Midbrain (tissue), 1 donor: ENCODE results near the gene TBC1D10B.
A peak's percentile ranks its signal among the peaks of the same experiment; 100 is the strongest.
"Not testable (repeated sequence)": the region's sequence is repeated elsewhere in the genome, so short reads cannot be mapped to it uniquely, and the experiment has no call there.

Source experiments
- DNase-seq: peaks from one replicate; lab custom pipeline; 2025; lab: John Stamatoyannopoulos, UW

Gene TBC1D10B

GRCh38 chr16:30397056-30397455 is 26.8 kb upstream of the TBC1D10B start:
- DNase-seq, result no peak

- not testable (repeated sequence) for DNase-seq
These were observed 26.3 kb upstream of the TBC1D10B start for GRCh38 chr16:30396627-30397026.

DNA sequence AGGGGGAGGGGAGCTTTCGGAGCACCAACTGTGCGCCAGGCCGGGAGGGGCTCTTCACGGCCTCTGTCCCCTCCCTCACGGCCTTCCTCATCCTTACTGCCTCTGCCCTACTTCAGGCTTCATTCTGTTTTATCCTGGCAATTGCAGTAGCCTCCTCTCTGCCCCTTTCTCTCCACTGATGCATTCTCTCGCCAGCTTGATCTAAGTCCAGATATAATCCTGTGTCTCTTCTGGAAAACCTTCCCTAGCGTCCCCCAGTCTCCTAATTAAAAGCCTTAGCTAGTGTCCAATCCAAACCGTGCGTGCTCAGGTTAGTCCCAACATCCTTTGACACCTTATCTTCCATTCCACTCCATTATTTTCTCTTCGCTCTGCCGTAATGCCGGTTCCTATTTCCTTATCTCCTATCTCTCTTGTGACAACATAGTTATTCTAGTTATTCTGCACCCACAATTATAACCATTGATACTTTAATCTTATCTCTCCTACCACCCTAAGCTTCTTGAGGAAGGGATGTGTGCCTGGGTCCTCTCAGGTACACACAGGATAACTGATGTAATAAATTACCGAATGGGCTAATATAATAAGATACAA is 25.8 kb upstream of the TBC1D10B start:
- DNase-seq, result peak; percentile 45

DNA sequence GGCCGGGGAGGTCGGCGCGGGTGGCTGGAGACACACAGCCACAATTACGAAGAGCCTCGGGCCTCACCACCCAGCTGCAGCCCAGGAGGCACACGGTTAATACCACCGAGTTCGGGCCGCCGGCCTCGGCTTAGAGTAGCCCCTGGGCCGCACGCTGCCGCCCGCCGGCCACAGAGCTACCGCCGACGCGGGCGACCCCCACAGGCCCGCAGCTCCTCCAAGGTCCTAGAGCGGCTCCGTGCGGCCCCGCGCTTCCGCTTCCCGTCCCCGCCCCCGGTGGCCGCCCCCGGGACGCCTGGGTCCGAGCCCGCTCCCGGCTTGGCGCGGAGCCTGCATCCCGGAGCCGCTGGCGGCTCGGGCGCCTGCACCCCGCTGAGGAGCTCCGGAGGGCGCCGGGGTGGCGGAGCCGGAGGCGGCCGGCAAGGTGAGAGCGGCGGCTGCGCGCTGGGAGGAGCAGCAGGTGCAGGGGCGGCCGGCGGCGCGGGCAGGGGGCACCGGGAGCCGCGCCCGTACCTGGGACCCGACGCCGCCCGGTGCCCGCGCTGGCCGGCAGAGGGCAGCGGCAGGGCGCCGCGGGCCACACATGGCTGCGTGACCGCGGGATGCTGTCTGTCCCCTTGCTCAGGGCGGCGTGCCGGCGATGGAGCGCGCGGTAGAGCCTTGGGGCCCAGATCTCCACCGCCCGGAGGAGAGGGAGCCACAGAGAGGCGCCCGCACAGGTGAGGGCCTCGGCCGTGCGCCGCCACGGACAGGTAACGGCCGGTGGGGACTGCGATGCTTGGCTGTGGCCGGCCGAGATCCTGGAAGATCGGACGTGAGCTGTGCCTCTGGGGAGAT is 25.1 kb upstream of the TBC1D10B start, which contains the start of gene ZNF48:
Gene ZNF48, plus strand, starts transcription at position 266 of the 837 bp plus-strand sequence. Its CDS starts 375 bp downstream, at position 641.
- DNase-seq, result peak; percentile 90

- DNase-seq, result no peak
These were observed 24.4 kb upstream of the TBC1D10B start for GRCh38 chr16:30394592-30395154.

DNA sequence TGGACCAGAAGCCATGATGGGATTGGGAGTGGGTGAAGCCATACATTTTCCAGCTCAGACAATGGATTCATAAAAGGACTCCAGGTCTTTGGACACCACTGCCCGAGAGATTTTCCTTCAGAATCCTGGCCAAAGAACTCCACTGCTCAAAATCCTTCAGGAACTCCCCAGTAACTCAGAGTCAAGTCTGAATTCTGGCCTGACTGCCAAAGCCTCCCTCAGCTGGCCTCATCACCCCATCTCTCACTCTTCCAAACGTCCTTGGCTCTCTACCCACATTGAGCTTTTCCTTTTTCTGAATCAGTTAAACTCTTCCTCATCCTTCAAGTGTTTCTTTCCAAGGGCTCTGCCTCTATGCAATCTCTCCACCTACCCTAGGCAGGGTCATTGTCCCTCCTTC is 13.2 kb upstream of the TBC1D10B start:
- no peak for DNase-seq

GRCh38 chr16:30382111-30382881 is 12.0 kb upstream of the TBC1D10B start, which contains the start of gene SEPTIN1:
Gene SEPTIN1, minus strand, starts transcription at chr16:30382561. Its CDS starts 19 bp downstream, at chr16:30382542.
- no peak for DNase-seq

- DNase-seq, result no peak
These were observed 11.2 kb upstream of the TBC1D10B start for GRCh38 chr16:30381291-30382041.

DNA sequence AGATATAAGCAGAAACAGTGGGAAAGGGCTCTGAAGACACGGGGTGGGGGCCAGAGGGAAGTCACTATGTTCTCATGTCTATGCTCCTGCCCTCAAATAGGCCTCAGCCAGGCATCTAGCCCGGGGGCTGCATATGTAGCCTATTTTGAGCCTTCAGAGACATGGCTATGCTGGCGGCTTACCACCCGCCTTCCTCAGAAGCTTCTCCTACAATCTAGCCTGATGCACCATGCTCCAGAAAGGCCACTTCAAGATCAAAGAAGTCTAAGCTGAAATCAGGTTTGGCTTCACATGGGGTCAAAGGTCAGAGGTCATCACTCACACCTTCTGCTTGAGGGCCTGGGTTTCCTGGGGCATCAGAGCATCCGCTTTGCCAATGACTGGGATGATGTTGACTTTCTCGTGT is 10.5 kb upstream of the TBC1D10B start:
- no peak for DNase-seq

DNA sequence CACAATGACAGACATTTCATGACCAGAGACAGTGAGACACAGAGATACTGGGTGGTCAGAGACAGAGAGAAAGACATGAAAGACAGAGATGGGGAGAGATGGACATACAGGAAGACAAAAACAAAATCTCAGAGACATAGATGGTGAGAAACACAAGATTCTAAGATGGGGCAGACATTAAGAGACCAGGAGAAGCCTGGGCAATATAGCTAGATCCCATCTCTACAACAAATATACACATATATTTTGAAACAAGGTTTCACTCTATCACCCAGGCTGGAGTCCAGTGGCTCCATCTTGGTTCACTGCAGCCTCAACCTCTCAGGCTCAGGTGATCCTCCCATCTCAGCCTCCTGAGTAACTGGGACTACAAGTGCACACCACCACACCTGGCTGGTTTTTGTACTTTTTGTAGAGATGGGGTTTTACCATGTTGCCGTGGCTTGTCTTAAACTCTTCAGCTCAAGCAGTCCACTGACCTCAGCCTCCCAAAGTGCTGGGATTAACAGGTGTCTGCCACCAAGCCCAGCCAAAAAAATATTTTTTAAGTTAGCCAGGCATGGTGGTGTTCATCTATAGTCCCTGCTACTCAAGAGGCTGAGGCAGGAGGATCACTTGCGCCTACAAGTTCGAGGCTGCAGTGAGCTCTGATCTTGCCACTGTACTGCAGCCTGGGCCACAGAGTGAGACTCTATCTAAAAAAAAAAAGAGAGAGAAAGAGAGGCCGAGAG is 9.9 kb upstream of the TBC1D10B start:
- no peak for DNase-seq

GRCh38 chr16:30379158-30379783 is 9.0 kb upstream of the TBC1D10B start:
- DNase-seq, result no peak

DNA sequence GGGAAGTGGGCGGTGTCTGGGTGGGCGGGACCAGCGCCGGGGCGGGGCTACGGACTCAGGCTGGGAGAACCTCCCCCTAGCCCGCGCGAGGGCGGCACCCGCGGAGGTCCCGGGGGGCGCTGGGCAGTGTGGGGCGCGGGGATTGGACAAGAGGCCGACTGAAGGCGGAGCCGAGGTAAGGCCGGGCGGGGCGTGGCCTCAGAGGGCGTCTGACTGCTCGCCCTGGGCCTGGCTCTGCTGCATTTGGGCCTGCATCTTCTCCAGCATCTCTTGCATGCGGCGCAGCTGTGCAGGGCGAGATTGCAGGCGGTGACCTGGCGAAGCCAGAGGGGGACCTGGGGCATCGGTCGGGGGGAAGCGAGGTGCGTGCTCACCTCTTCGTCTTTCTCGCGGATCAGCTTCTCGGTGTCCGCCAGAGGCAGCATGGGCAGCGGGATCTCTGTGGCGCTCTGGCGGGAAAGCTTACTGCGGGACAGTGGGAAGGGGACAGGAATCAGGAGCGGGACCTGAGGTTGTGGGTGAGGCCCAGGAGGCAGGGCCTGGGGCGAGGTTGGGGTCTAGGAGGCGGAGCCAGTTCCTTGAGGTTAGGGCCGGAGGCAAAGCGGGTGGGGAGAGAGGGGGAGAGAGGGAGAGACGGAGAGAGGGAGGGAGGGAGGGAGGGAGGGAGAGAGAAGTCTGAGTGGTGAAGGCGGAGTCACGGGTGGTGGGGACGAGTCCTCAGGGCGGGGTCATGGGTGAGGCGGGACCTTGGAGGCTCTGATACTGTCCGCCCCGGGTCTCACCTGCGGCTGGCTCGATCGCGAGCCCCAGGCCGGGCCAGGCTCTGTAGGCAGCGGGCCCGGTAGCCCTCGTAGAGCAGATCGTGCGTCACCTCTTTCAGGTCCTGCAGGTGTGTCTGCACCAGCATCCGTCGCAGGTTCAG is 8.2 kb upstream of the TBC1D10B start:
- peak; percentile 98 for DNase-seq

DNA sequence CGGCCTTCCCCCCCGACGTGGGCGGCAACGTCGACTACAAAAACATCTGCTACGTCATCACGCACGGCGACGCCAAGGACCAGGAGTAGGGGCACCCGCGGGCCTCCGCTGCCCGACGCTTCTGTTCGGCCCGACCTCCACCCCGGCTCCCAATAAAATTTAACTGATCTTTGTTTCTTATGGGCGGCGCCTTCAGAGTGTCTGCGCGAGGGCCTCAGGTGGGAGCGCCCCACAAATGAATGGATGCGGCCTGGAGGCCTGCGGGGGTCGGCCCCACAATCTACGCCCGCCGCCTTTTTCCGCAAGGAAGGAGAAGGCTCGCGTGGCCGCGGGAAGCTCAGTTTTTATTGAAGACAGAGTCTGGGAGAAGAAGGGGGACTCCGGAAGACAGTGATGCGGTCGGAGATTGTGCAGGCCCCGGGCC is 7.5 kb upstream of the TBC1D10B start:
- DNase-seq, result peak; percentile 89

GRCh38 chr16:30377050-30377811 is 6.9 kb upstream of the TBC1D10B start:
- DNase-seq, result no peak

GRCh38 chr16:30376461-30376902 is 6.2 kb upstream of the TBC1D10B start:
- no peak for DNase-seq

DNA sequence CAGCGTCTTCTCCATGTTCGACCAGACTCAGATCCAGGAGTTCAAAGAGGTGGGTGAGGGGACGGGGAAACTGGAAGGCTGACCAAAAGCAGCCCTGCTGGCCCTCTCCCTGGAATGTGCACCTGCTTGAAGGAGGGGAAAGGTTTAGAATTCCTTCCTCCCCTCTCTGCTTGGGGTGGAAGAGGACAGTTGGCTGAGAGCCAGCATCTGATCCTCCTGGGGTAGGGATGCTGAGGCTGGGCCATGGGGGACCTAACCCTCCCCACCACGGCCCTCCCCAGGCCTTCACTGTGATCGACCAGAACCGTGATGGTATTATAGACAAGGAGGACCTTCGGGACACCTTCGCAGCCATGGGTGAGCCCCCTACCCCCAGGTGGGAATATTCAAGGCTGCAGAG is 5.6 kb upstream of the TBC1D10B start:
- no peak for DNase-seq

DNA sequence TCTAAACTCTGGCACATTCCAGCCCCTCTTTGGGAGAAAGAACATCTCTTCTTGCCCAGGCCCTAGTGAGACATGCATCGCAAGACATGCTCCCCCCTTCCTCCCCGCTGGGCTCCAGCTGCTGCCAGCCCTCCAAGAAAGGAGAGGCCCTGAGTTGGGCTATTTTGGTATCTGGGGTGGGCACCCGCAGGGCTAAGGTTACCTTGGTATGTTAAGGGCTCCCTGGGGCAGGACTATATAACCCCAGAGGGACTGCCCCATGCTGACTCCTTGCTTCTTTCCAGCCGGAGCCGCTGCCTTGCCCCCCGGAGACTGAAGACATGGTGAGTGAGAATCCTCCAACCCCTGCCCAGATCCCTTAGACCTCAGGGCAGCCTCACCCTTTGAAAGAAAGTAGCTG is 4.2 kb upstream of the TBC1D10B start, which contains the start of gene MYL11:
Gene MYL11, plus strand, starts transcription at position 265 of the 400 bp plus-strand sequence. Its CDS starts 56 bp downstream, at position 321.
- no peak for DNase-seq

- no peak for DNase-seq
These were observed 2.4 kb upstream of the TBC1D10B start for GRCh38 chr16:30372725-30373124.
